HL-60 (cell line): ENCODE data around the gene ABCA6.

Source experiments
- DNase-seq, 2 experiments: peaks; one replicate each; pipeline ENCODE4 v3.0.0-alpha.2; 2010 to 2020; ENCODE audit warnings: low read depth in 1 of 2, low spot score in 1 of 2
- H3K27ac ChIP-seq: fragments of 250-450 bp; sonication (Bioruptor Pico); replicated peaks from 2 replicates; pipeline ENCODE4 v1.5.1; 2020; ENCODE audit warnings: mild to moderate bottlenecking, moderate library complexity
- H3K27me3 ChIP-seq: fragments of 250-450 bp; sonication (Bioruptor Pico); 2 replicates; pipeline ENCODE4 v1.5.1; 2021; ENCODE audit warnings: mild to moderate bottlenecking, moderate library complexity; ENCODE audit not compliant: insufficient read depth, poor library complexity, severe bottlenecking
- H3K4me3 ChIP-seq: replicated peaks from 2 replicates; pipeline ENCODE4 v1.5.1; 2011; ENCODE audit warnings: mild to moderate bottlenecking, control low read depth, low read length; ENCODE audit not compliant: insufficient read depth
- GABPA ChIP-seq: IDR thresholded peaks from 2 replicates; pipeline ENCODE4 v1.6.1; 2012; ENCODE audit warnings: low read depth
- POLR2AphosphoS5 ChIP-seq: IDR thresholded peaks from 2 replicates; pipeline ENCODE4 v1.6.1; 2012; ENCODE audit warnings: low read depth
- REST ChIP-seq: IDR thresholded peaks from 2 replicates; pipeline ENCODE4 v1.6.1; 2012; ENCODE audit warnings: low read depth; ENCODE audit not compliant: insufficient replicate concordance
- SPI1 ChIP-seq: IDR thresholded peaks from 2 replicates; pipeline ENCODE4 v1.6.1; 2012; ENCODE audit warnings: low read depth, mild to moderate bottlenecking, borderline replicate concordance
- TF ChIP-seq, protein P1 (sequence below): IDR thresholded peaks from one replicate; pipeline ENCODE4 v1.5.1; 2011; ENCODE audit warnings: low read length, control low read depth, inconsistent platforms; ENCODE audit not compliant: insufficient read depth

Gene ABCA6

GRCh38 chr17:69055334-69055733 is 86.4 kb downstream of the ABCA6 start:
- H3K4me3 ChIP-seq, result no peak overlapping the region

GRCh38 chr17:69050999-69051775 is 90.5 kb downstream of the ABCA6 start:
- no peaks in the 10 kb centered on the region for H3K27me3 ChIP-seq
- TF ChIP-seq POLR2AphosphoS5 (no peak), SPI1 (no peak), REST (no peak), GABPA (no peak)
- TF ChIP-seq, protein P1, sequence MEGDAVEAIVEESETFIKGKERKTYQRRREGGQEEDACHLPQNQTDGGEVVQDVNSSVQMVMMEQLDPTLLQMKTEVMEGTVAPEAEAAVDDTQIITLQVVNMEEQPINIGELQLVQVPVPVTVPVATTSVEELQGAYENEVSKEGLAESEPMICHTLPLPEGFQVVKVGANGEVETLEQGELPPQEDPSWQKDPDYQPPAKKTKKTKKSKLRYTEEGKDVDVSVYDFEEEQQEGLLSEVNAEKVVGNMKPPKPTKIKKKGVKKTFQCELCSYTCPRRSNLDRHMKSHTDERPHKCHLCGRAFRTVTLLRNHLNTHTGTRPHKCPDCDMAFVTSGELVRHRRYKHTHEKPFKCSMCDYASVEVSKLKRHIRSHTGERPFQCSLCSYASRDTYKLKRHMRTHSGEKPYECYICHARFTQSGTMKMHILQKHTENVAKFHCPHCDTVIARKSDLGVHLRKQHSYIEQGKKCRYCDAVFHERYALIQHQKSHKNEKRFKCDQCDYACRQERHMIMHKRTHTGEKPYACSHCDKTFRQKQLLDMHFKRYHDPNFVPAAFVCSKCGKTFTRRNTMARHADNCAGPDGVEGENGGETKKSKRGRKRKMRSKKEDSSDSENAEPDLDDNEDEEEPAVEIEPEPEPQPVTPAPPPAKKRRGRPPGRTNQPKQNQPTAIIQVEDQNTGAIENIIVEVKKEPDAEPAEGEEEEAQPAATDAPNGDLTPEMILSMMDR, result no peak
- H3K27ac ChIP-seq, result peak overlapping the region; percentile 30
- peak in 1 of 2 experiments; percentile 27 for DNase-seq
- no peak overlapping the region for H3K4me3 ChIP-seq

More at GRCh38 chr17:69055334-69055733, 86.4 kb downstream of the ABCA6 start:
- TF ChIP-seq GABPA (no peak), SPI1 (no peak), REST (no peak), POLR2AphosphoS5 (no peak)
- TF ChIP-seq, protein P1, result no peak
- no peak for DNase-seq
- Histone ChIP-seq H3K27ac (no peak overlapping the region), H3K27me3 (no peaks in the 10 kb centered on the region)

- H3K27me3 ChIP-seq, result no peaks in the 10 kb centered on the region
- no peak for DNase-seq
- no peak overlapping the region for H3K4me3 ChIP-seq
- peak overlapping the region; percentile 85 for H3K27ac ChIP-seq
- TF ChIP-seq REST (no peak), POLR2AphosphoS5 (no peak), GABPA (no peak), SPI1 (no peak)
- TF ChIP-seq, protein P1, result no peak
These were observed 93.1 kb downstream of the ABCA6 start for GRCh38 chr17:69048634-69049033.
